ENCODE results near the gene SLIT3. TPM values are rescaled to one million over a fixed set of nuclear protein-coding genes. Genes with fewer than 3 reads are reported as not detected.

SLIT3 gene
- total RNA-seq, 4 donors from 2014 or later = 0.72 to 37.4 (median 5.3) TPM

DNA sequence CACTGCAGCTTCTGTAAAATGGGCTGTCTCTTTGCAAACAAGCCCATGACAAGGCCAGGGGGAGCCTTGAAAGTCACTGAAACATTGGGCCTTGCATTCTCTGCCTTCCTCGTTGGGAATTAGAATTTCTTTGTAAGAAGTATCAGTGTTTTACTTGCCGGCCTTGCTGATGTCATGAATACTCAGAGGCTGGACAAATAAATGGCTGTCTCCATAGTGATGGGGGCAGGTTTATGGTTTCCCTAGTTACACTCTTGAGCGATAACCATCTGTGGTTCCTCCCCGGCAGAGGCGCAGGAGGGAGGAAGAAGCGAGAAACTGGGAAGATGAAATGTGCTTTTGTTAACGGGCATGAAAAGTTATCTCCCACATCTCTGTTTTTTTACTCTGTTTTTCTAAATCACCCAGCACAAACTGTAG lies 449.0 kb downstream of the SLIT3 start:
- intact Hi-C loops (cut with DNase I) = no loop called here
- TF ChIP-seq CTCF (IDR thresholded peaks at IDR 0.05) (no peak), POLR2A (IDR thresholded peaks at IDR 0.05) (no peak)
- Histone ChIP-seq H3K4me1 (no peaks in the 10 kb centered on the region), H3K4me3 (no peak overlapping the region), H3K9me3 (no peaks in the 10 kb centered on the region), H3K27ac (no peak overlapping the region), H3K27me3 (peaks cover 0 to 12% (median 0%) of the 10 kb centered on the region in 4 donors), H3K36me3 (no peaks in the 10 kb centered on the region)
- 35 to 42% methylated on average over 7 of the region's 7 CpGs for WGBS, 2 donors
- DNase-seq = no peak

DNA sequence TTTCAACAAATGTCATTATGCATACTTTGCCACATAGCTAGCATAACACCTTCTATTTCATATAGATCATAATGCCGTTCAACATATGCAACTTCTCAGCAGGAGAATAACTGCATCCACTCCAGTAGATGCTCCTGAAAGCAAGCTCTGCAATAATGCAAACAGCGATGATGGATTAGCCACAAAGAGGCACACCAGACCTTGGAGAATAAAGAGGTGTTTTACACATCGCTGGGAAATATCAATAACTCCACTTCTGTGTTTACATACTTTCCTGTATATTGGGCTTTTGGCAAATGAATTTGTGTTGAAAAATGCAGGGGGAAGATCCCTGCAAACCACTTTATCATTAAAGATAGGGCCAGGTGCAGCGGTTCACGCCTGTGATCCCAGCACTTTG lies 450.3 kb downstream of the SLIT3 start:
- Histone ChIP-seq H3K27ac (no peak overlapping the region), H3K4me3 (no peak overlapping the region), H3K36me3 (no peaks in the 10 kb centered on the region), H3K27me3 (peaks cover 0 to 17% (median 0%) of the 10 kb centered on the region in 4 donors), H3K9me3 (no peaks in the 10 kb centered on the region), H3K4me1 (no peaks in the 10 kb centered on the region)
- DNase-seq = no peak
- WGBS, 2 donors = 58 to 77% methylated on average over 3 to 5 of the region's 5 CpGs
- no peak for TF ChIP-seq POLR2A (IDR thresholded peaks at IDR 0.05)
- no peak for TF ChIP-seq CTCF (IDR thresholded peaks at IDR 0.05)
- intact Hi-C loops (cut with DNase I) = no loop called here

DNA sequence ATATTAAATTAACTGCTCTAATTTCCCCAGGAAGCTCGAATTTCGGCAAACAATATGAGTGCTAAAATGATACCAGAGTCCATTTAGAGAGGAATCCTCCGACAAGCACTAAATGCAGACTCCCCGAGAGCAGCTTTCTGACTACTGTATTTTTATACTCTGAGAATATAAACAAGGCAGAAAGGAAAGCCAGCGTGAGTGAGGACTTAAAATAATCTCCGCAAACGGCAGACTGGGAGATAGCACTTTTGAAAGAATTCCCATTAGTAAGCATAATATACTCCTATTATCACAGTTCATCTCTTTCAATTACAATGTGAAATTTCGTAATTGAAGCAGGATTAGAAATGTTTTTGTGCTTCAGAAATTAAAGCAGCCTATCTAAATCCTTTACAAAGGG lies 452.4 kb downstream of the SLIT3 start:
- TF ChIP-seq POLR2A (IDR thresholded peaks at IDR 0.05) (no peak), CTCF (IDR thresholded peaks at IDR 0.05) (no peak)
- WGBS, 2 donors = 60 to 67% methylated on average over 8 of the region's 8 CpGs
- H3K27me3 ChIP-seq = peaks cover 0 to 36% (median 0%) of the 10 kb centered on the region in 4 donors

DNA sequence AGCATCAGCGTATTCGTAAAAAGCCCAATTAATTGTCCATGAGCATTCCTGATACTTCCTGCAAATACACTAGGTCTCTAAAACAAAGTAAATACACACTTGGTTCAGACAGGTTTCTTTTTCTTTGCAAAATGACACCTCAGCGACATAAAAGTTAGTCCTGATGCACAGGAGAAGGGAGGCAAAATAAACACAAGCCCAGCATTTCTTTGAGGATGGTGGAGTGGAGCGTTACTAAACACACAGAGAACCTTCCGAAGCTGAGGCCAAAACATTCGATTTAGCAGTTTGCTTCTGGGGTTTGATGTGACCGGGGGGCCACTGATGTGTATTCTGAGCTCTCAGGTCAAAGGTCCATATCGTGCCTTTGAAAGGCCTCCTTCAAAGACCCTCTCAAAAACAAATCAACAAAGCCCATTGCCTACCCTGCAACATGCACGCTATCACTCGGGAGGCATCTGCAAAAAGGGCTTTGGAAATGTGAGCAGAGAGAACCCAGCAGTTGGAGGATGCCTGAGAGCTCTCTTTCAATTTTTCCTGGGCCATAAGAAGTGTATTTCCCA lies 453.3 kb downstream of the SLIT3 start:
- no peak overlapping the region for H3K4me3 ChIP-seq

More for the DNA sequence above, 452.4 kb downstream of the SLIT3 start:
- Histone ChIP-seq H3K27ac (no peak overlapping the region), H3K36me3 (no peaks in the 10 kb centered on the region), H3K9me3 (no peaks in the 10 kb centered on the region), H3K4me1 (no peaks in the 10 kb centered on the region), H3K4me3 (no peak overlapping the region)
- intact Hi-C loops (cut with DNase I) = no loop called here
- DNase-seq = no peak

GRCh38 chr5:168844922-168845296 lies 456.0 kb downstream of the SLIT3 start:
- no peak overlapping the region for H3K4me3 ChIP-seq
- no peaks in the 10 kb centered on the region for H3K36me3 ChIP-seq
- WGBS, 2 donors = 87 to 92% methylated on average over 8 of the region's 8 CpGs
- no peak overlapping the region for H3K27ac ChIP-seq
- H3K9me3 ChIP-seq = no peaks in the 10 kb centered on the region
- H3K27me3 ChIP-seq = peaks cover 0 to 42% (median 0%) of the 10 kb centered on the region in 4 donors
- TF ChIP-seq CTCF (IDR thresholded peaks at IDR 0.05) (no peak), POLR2A (IDR thresholded peaks at IDR 0.05) (no peak)
- intact Hi-C loops (cut with DNase I) = no loop called here
- H3K4me1 ChIP-seq = no peaks in the 10 kb centered on the region
- no peak for DNase-seq

More for the DNA sequence above, 453.3 kb downstream of the SLIT3 start:
- DNase-seq = no peak
- H3K36me3 ChIP-seq = no peaks in the 10 kb centered on the region
- no peaks in the 10 kb centered on the region for H3K4me1 ChIP-seq
- no peak for TF ChIP-seq POLR2A (IDR thresholded peaks at IDR 0.05)
- no peak for TF ChIP-seq CTCF (IDR thresholded peaks at IDR 0.05)
- H3K9me3 ChIP-seq = no peaks in the 10 kb centered on the region
- peaks cover 0 to 43% (median 0%) of the 10 kb centered on the region in 4 donors for H3K27me3 ChIP-seq
- H3K27ac ChIP-seq = no peak overlapping the region
- intact Hi-C loops (cut with DNase I) = no loop called here
- WGBS, 2 donors = 75 to 77% methylated on average over 10 of the region's 10 CpGs
